PC-9 (cell line): ENCODE measurements around the gene SRC. TPM values are rescaled to one million over a fixed set of nuclear protein-coding genes. Genes with fewer than 3 reads are reported as not detected.

Experiments used
- BruUV-seq: library from RNA; stranded (reverse); fragments of 400-500 nt; replicated peaks from 2 replicates; lab custom pipeline; 2021; lab: Mats Ljungman, UMichigan
- CTCF ChIA-PET: fragments of 300-600 bp; sonication (Branson Sonifier 250); formaldehyde crosslinking; loops from one replicate; lab custom pipeline; 2022; ENCODE audit warnings: antibody characterized with exemption; lab: Charles Lee
- POLR2A ChIA-PET: fragments of 300-600 bp; sonication (Branson Sonifier 250); formaldehyde crosslinking; loops from one replicate; lab custom pipeline; 2022; ENCODE audit warnings: antibody characterized with exemption; ENCODE audit not compliant: unreplicated experiment; lab: Charles Lee
- DNase-seq, 2 experiments: peaks; one replicate each; pipeline versions ENCODE4 v3.0.0 to v3.0.0-alpha.2; 2015 to 2022; ENCODE audit warnings: mixed read lengths in 1 of 2
- H2AFZ ChIP-seq: fragments of 200-600 bp; sonication (generic); 2 replicates; pipeline ENCODE4 v1.8.1; 2017; ENCODE audit warnings: antibody characterized with exemption
- H3F3A ChIP-seq: fragments of 200-600 bp; sonication (generic); 2 replicates; pipeline ENCODE4 v1.8.1; 2017; ENCODE audit warnings: antibody characterized with exemption, mild to moderate bottlenecking, low read depth; ENCODE audit not compliant: insufficient read depth
- H3K27ac ChIP-seq: fragments of 200-600 bp; sonication (generic); 2 replicates; pipeline ENCODE4 v1.6.1; 2016; ENCODE audit warnings: mixed run types
- H3K27me3 ChIP-seq: fragments of 200-600 bp; sonication (generic); 2 replicates; pipeline ENCODE4 v1.6.1; 2016; ENCODE audit warnings: low read depth, mixed run types; ENCODE audit not compliant: insufficient read depth
- H3K36me3 ChIP-seq: fragments of 200-600 bp; sonication (generic); 2 replicates; pipeline ENCODE4 v1.6.1; 2016; ENCODE audit warnings: low read depth, mixed run types
- H3K4me1 ChIP-seq: fragments of 200-600 bp; sonication (generic); replicated peaks from 2 replicates; pipeline ENCODE4 v1.6.1; 2016; ENCODE audit warnings: mixed run types; ENCODE audit not compliant: insufficient read depth
- H3K4me2 ChIP-seq: fragments of 200-600 bp; sonication (generic); 2 replicates; pipeline ENCODE4 v1.6.1; 2017; ENCODE audit warnings: mixed run types
- H3K4me3 ChIP-seq: fragments of 200-600 bp; sonication (generic); 2 replicates; pipeline ENCODE4 v1.6.1; 2016; ENCODE audit warnings: mixed run types
- H3K79me2 ChIP-seq: fragments of 200-600 bp; sonication (generic); 2 replicates; pipeline ENCODE4 v1.6.1; 2017; ENCODE audit warnings: low read depth, mixed run types
- H3K9me2 ChIP-seq: fragments of 200-600 bp; sonication (generic); 2 replicates; pipeline ENCODE4 v1.8.1; 2017; ENCODE audit warnings: mild to moderate bottlenecking; ENCODE audit not compliant: insufficient read depth
- H3K9me3 ChIP-seq: fragments of 200-600 bp; sonication (generic); 2 replicates; pipeline ENCODE4 v1.8.1; 2016; ENCODE audit warnings: low read depth; ENCODE audit not compliant: insufficient read depth
- H4K20me1 ChIP-seq: fragments of 200-600 bp; sonication (generic); 2 replicates; pipeline ENCODE4 v1.8.1; 2017; ENCODE audit not compliant: insufficient read depth
- CTCF ChIP-seq: fragments of 200-600 bp; sonication (generic); conservative IDR thresholded peaks from 2 replicates; pipeline ENCODE4 v1.6.1; 2017; ENCODE audit warnings: mixed run types, antibody characterized with exemption, mild to moderate bottlenecking, moderate library complexity
- EZH2 ChIP-seq: fragments of 200-600 bp; sonication (generic); IDR thresholded peaks from 2 replicates; pipeline ENCODE4 v1.8.0; 2017; ENCODE audit warnings: antibody characterized with exemption, low read depth
- intact Hi-C: fragments of 100-400 bp; cut with micrococcal nuclease; formaldehyde crosslinking; loops from one replicate; pipeline ENCODE4 v1.10.0; 2022; ENCODE audit not compliant: unreplicated experiment
- total RNA-seq: library from RNA; stranded (reverse); gene quantifications from 2 replicates; pipeline ENCODE4 v1.2.3, GENCODE V29; 2021

Gene SRC
- total RNA-seq, 1 experiment from 2014 or later, result 58.4 TPM

- DNase-seq, result no peak
- H3K9me2 ChIP-seq, result no peaks in the 10 kb centered on the region
- no peaks in the 10 kb centered on the region for H3F3A ChIP-seq
- peaks cover 94% of the 10 kb centered on the region for H3K27me3 ChIP-seq
- intact Hi-C loops, result no loop called here
- H3K4me3 ChIP-seq, result no peak overlapping the region
- ChIA-PET CTCF (no interaction called here), POLR2A (no interaction called here)
- H4K20me1 ChIP-seq, result no peaks in the 10 kb centered on the region
- no peaks in the 10 kb centered on the region for H3K4me1 ChIP-seq
- no peak overlapping the region for H2AFZ ChIP-seq
- H3K36me3 ChIP-seq, result no peaks in the 10 kb centered on the region
- H3K79me2 ChIP-seq, result no peaks in the 10 kb centered on the region
- H3K27ac ChIP-seq, result no peak overlapping the region
- H3K4me2 ChIP-seq, result no peak overlapping the region
- H3K9me3 ChIP-seq, result 0 out of 2 replicates have a peak, but pooled peaks cover 3% of the 10 kb centered on the region
- no TSS peak for BruUV-seq
- TF ChIP-seq CTCF, result no peak
- no peak for TF ChIP-seq EZH2
Observed at GRCh38 chr20:37451616-37452015, 105.7 kb downstream of the SRC start.

- no peaks in the 10 kb centered on the region for H3K4me1 ChIP-seq
- H3K36me3 ChIP-seq, result no peaks in the 10 kb centered on the region
- BruUV-seq, result no TSS peak
- no peaks in the 10 kb centered on the region for H3F3A ChIP-seq
- intact Hi-C loops, result no loop called here
- DNase-seq, result no peak
- CTCF ChIA-PET, result no interaction called here
- no peak overlapping the region for H3K27ac ChIP-seq
- no peak for TF ChIP-seq CTCF
- no peak for TF ChIP-seq EZH2
- H3K4me2 ChIP-seq, result no peak overlapping the region
- H3K9me3 ChIP-seq, result 0 out of 2 replicates have a peak, but pooled peaks cover 7% of the 10 kb centered on the region
- H3K27me3 ChIP-seq, result peaks cover 93% of the 10 kb centered on the region
- H4K20me1 ChIP-seq, result no peaks in the 10 kb centered on the region
- H3K9me2 ChIP-seq, result no peaks in the 10 kb centered on the region
- no peak overlapping the region for H3K4me3 ChIP-seq
- no peaks in the 10 kb centered on the region for H3K79me2 ChIP-seq
- no peak overlapping the region for H2AFZ ChIP-seq
- POLR2A ChIA-PET, result no interaction called here
Observed at GRCh38 chr20:37452236-37452635, 106.3 kb downstream of the SRC start.

GRCh38 chr20:37453288-37453687, 107.3 kb downstream of the SRC start:
- intact Hi-C loops, result no loop called here
- Histone ChIP-seq H3K4me3 (no peak overlapping the region), H3K36me3 (no peaks in the 10 kb centered on the region), H3K4me2 (no peak overlapping the region), H3K9me2 (no peaks in the 10 kb centered on the region), H3K27ac (no peak overlapping the region), H4K20me1 (no peaks in the 10 kb centered on the region), H2AFZ (no peak overlapping the region), H3F3A (no peaks in the 10 kb centered on the region), H3K27me3 (peaks cover 93% of the 10 kb centered on the region), H3K4me1 (no peaks in the 10 kb centered on the region), H3K9me3 (0 out of 2 replicates have a peak, but pooled peaks cover 10% of the 10 kb centered on the region), H3K79me2 (no peaks in the 10 kb centered on the region)
- BruUV-seq, result no TSS peak
- DNase-seq, result no peak
- TF ChIP-seq CTCF, result no peak
- TF ChIP-seq EZH2, result no peak
- ChIA-PET POLR2A (no interaction called here), CTCF (no interaction called here)
